Body of pancreas (tissue), 4 donors: ENCODE measurements around the gene PLEKHA7.

ENCODE experiments used
- CTCF ChIP-seq, 7 experiments: fragments of 450-650 bp in 4 of 7; fragments of 200-600 bp in 3 of 7; sonication (generic) in 3 of 7; IDR thresholded peaks; one replicate each; pipeline ENCODE4 v1.5.1; 2016 to 2019; ENCODE audit warnings: antibody characterized with exemption in 7 of 7
- POLR2A ChIP-seq, 3 donors: fragments of 450-650 bp; IDR thresholded peaks; one replicate each; pipeline ENCODE4 v1.6.1; 2016; ENCODE audit warnings: antibody characterized with exemption in 3 of 3, mild to moderate bottlenecking in 2 of 3

GRCh38 chr11:16963316-16963876 lies 50.8 kb downstream of the PLEKHA7 start:
- TF ChIP-seq CTCF (IDR thresholded peaks at IDR 0.05) (no peak), POLR2A (IDR thresholded peaks at IDR 0.05) (no peak)
